ENCODE data around the gene CNTN5.

The CNTN5 gene

GRCh38 chr11:99425596-99425995, 404.8 kb downstream of the CNTN5 start:
- no peaks in the 10 kb centered on the region for H3K36me3 ChIP-seq (ENCODE audit: insufficient read depth, low read length)
- H2AFZ ChIP-seq (ENCODE audit: low read length, unreplicated experiment) = no peak overlapping the region
- H3K79me2 ChIP-seq (ENCODE audit: control insufficient read depth, insufficient read depth, low read length, unreplicated experiment) = no peaks in the 10 kb centered on the region
- no peak overlapping the region for H3K4me3 ChIP-seq (ENCODE audit: low read depth, low read length)
- H3K27me3 ChIP-seq (ENCODE audit: insufficient read depth, low read length) = no peaks in the 10 kb centered on the region
- peaks cover 18% of the 10 kb centered on the region for H3K4me1 ChIP-seq (ENCODE audit: control insufficient read depth, insufficient read depth, low read length, unreplicated experiment)
- no peak overlapping the region for H3K27ac ChIP-seq (ENCODE audit: low read depth, low read length)

GRCh38 chr11:99432677-99433076, 411.9 kb downstream of the CNTN5 start:
- no peak overlapping the region for H3K4me3 ChIP-seq (ENCODE audit: low read depth, low read length)
- H2AFZ ChIP-seq (ENCODE audit: low read length, unreplicated experiment) = no peak overlapping the region
- H3K79me2 ChIP-seq (ENCODE audit: control insufficient read depth, insufficient read depth, low read length, unreplicated experiment) = no peaks in the 10 kb centered on the region
- H3K27ac ChIP-seq (ENCODE audit: low read depth, low read length) = no peak overlapping the region
- H3K27me3 ChIP-seq (ENCODE audit: insufficient read depth, low read length) = no peaks in the 10 kb centered on the region
- no peaks in the 10 kb centered on the region for H3K36me3 ChIP-seq (ENCODE audit: insufficient read depth, low read length)
- H3K4me1 ChIP-seq (ENCODE audit: control insufficient read depth, insufficient read depth, low read length, unreplicated experiment) = no peaks in the 10 kb centered on the region

GRCh38 chr11:99443276-99443675, 422.5 kb downstream of the CNTN5 start:
- H3K4me3 ChIP-seq (ENCODE audit: low read depth, low read length) = no peak overlapping the region
- no peak overlapping the region for H3K27ac ChIP-seq (ENCODE audit: low read depth, low read length)
- no peaks in the 10 kb centered on the region for H3K36me3 ChIP-seq (ENCODE audit: insufficient read depth, low read length)
- no peaks in the 10 kb centered on the region for H3K79me2 ChIP-seq (ENCODE audit: control insufficient read depth, insufficient read depth, low read length, unreplicated experiment)
- no peaks in the 10 kb centered on the region for H3K4me1 ChIP-seq (ENCODE audit: control insufficient read depth, insufficient read depth, low read length, unreplicated experiment)
- H2AFZ ChIP-seq (ENCODE audit: low read length, unreplicated experiment) = no peak overlapping the region
- H3K27me3 ChIP-seq (ENCODE audit: insufficient read depth, low read length) = no peaks in the 10 kb centered on the region

GRCh38 chr11:99446400-99446799, 425.7 kb downstream of the CNTN5 start:
- no peak overlapping the region for H3K4me3 ChIP-seq (ENCODE audit: low read depth, low read length)
- H3K27me3 ChIP-seq (ENCODE audit: insufficient read depth, low read length) = no peaks in the 10 kb centered on the region
- no peak overlapping the region for H3K27ac ChIP-seq (ENCODE audit: low read depth, low read length)
- no peak overlapping the region for H2AFZ ChIP-seq (ENCODE audit: low read length, unreplicated experiment)
- H3K79me2 ChIP-seq (ENCODE audit: control insufficient read depth, insufficient read depth, low read length, unreplicated experiment) = no peaks in the 10 kb centered on the region
- H3K4me1 ChIP-seq (ENCODE audit: control insufficient read depth, insufficient read depth, low read length, unreplicated experiment) = no peaks in the 10 kb centered on the region
- no peaks in the 10 kb centered on the region for H3K36me3 ChIP-seq (ENCODE audit: insufficient read depth, low read length)

DNA sequence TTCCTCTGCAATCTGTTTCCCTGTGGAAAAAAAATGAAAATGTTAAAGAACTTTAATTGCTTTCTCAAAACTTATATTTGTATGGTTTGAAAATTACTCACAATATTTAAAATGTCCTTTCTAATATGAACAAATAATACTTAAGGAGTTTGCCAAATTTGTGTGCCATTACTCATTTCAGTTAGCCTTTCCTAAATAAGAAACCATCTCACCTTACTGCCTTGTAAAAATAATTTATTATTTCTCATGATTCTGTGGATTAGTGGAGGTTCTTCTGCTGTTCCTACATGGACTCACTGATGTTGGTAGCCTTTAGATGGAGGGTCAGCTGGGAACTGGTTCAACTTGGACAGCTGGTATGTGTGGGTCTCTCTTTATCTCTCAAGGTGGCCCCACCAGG, 428.6 kb downstream of the CNTN5 start:
- H3K36me3 ChIP-seq (ENCODE audit: insufficient read depth, low read length) = no peaks in the 10 kb centered on the region
- no peaks in the 10 kb centered on the region for H3K79me2 ChIP-seq (ENCODE audit: control insufficient read depth, insufficient read depth, low read length, unreplicated experiment)
- H3K27me3 ChIP-seq (ENCODE audit: insufficient read depth, low read length) = no peaks in the 10 kb centered on the region
- no peaks in the 10 kb centered on the region for H3K4me1 ChIP-seq (ENCODE audit: control insufficient read depth, insufficient read depth, low read length, unreplicated experiment)
- no peak overlapping the region for H3K27ac ChIP-seq (ENCODE audit: low read depth, low read length)
- no peak overlapping the region for H2AFZ ChIP-seq (ENCODE audit: low read length, unreplicated experiment)
- no peak overlapping the region for H3K4me3 ChIP-seq (ENCODE audit: low read depth, low read length)

GRCh38 chr11:99452075-99452474, 431.3 kb downstream of the CNTN5 start:
- no peak overlapping the region for H3K27ac ChIP-seq (ENCODE audit: low read depth, low read length)
- H3K4me1 ChIP-seq (ENCODE audit: control insufficient read depth, insufficient read depth, low read length, unreplicated experiment) = no peaks in the 10 kb centered on the region
- H3K4me3 ChIP-seq (ENCODE audit: low read depth, low read length) = no peak overlapping the region
- H2AFZ ChIP-seq (ENCODE audit: low read length, unreplicated experiment) = no peak overlapping the region
- no peaks in the 10 kb centered on the region for H3K36me3 ChIP-seq (ENCODE audit: insufficient read depth, low read length)
- H3K27me3 ChIP-seq (ENCODE audit: insufficient read depth, low read length) = no peaks in the 10 kb centered on the region
- no peaks in the 10 kb centered on the region for H3K79me2 ChIP-seq (ENCODE audit: control insufficient read depth, insufficient read depth, low read length, unreplicated experiment)

DNA sequence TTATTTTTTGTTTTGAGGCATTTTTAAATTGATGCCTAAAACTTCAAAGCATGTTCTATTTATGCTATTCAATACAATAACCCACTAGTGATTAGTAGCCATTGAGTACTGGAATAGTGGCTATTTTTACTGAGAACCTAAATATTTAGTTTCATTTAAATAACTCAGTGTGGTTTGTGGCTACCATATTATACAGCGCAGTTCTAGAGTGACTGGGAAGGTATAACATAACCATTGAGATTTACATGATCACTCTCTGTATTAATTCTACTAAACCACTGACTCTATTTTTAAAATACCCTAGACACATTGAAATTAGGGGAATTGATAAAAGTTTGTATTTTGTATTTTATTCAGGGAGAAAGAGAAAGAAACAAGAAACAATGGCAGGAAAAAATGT, 441.2 kb downstream of the CNTN5 start:
- no peaks in the 10 kb centered on the region for H3K36me3 ChIP-seq (ENCODE audit: insufficient read depth, low read length)
- H3K27ac ChIP-seq (ENCODE audit: low read depth, low read length) = no peak overlapping the region
- no peak overlapping the region for H3K4me3 ChIP-seq (ENCODE audit: low read depth, low read length)
- no peaks in the 10 kb centered on the region for H3K4me1 ChIP-seq (ENCODE audit: control insufficient read depth, insufficient read depth, low read length, unreplicated experiment)
- no peaks in the 10 kb centered on the region for H3K27me3 ChIP-seq (ENCODE audit: insufficient read depth, low read length)
- H3K79me2 ChIP-seq (ENCODE audit: control insufficient read depth, insufficient read depth, low read length, unreplicated experiment) = no peaks in the 10 kb centered on the region
- H2AFZ ChIP-seq (ENCODE audit: low read length, unreplicated experiment) = no peak overlapping the region

- H2AFZ ChIP-seq (ENCODE audit: low read length, unreplicated experiment) = no peak overlapping the region
- H3K27me3 ChIP-seq (ENCODE audit: insufficient read depth, low read length) = no peaks in the 10 kb centered on the region
- no peaks in the 10 kb centered on the region for H3K4me1 ChIP-seq (ENCODE audit: control insufficient read depth, insufficient read depth, low read length, unreplicated experiment)
- H3K27ac ChIP-seq (ENCODE audit: low read depth, low read length) = no peak overlapping the region
- no peaks in the 10 kb centered on the region for H3K36me3 ChIP-seq (ENCODE audit: insufficient read depth, low read length)
- H3K4me3 ChIP-seq (ENCODE audit: low read depth, low read length) = no peak overlapping the region
- no peaks in the 10 kb centered on the region for H3K79me2 ChIP-seq (ENCODE audit: control insufficient read depth, insufficient read depth, low read length, unreplicated experiment)
Measured at GRCh38 chr11:99464985-99465384, 444.2 kb downstream of the CNTN5 start.

DNA sequence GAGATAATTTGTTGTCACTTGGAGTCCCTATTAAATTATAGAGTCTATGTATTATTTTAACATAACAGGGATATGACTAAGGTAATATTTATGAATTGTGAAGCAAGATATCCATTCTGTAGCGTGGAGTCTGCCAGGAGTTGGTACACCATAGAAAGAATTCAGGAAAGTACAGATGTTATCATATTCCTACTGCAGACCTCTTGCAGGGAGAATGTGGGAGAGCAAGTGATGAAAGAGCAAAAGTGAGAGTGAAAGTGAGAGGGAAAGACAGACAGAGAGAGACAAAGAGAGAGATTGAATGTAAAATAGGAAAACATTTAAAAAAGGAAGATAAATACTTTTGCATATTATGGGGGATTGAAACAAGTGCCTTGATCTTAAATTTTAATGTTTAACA, 468.8 kb downstream of the CNTN5 start:
- Histone ChIP-seq H3K27ac (ENCODE audit: low read depth, low read length) (no peak overlapping the region), H3K79me2 (ENCODE audit: control insufficient read depth, insufficient read depth, low read length, unreplicated experiment) (no peaks in the 10 kb centered on the region), H3K4me1 (ENCODE audit: control insufficient read depth, insufficient read depth, low read length, unreplicated experiment) (no peaks in the 10 kb centered on the region), H3K36me3 (ENCODE audit: insufficient read depth, low read length) (no peaks in the 10 kb centered on the region), H3K4me3 (ENCODE audit: low read depth, low read length) (no peak overlapping the region), H3K27me3 (ENCODE audit: insufficient read depth, low read length) (no peaks in the 10 kb centered on the region), H2AFZ (ENCODE audit: low read length, unreplicated experiment) (peak overlapping the region; percentile 22)

DNA sequence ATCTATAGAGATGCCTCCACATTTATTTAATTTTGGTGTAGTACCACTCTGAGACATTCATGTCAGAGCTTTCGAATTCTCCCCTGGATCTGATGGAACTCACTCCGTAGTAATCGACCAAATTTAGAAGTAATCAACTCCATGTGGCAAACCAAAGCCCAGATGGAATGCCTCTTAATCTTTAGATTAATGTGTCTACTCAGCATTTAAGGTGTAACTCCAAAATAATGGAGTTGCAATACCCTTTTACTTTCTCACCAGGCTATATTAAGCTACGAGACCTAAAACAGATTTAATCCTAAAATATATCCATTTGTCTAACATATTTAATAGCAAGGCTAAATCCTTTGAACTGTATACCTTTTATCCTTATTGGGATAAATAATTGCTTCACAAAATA, 473.3 kb downstream of the CNTN5 start:
- Histone ChIP-seq H3K4me1 (ENCODE audit: control insufficient read depth, insufficient read depth, low read length, unreplicated experiment) (no peaks in the 10 kb centered on the region), H3K36me3 (ENCODE audit: insufficient read depth, low read length) (no peaks in the 10 kb centered on the region), H3K79me2 (ENCODE audit: control insufficient read depth, insufficient read depth, low read length, unreplicated experiment) (no peaks in the 10 kb centered on the region), H2AFZ (ENCODE audit: low read length, unreplicated experiment) (no peak overlapping the region), H3K27me3 (ENCODE audit: insufficient read depth, low read length) (no peaks in the 10 kb centered on the region), H3K27ac (ENCODE audit: low read depth, low read length) (no peak overlapping the region), H3K4me3 (ENCODE audit: low read depth, low read length) (no peak overlapping the region)

DNA sequence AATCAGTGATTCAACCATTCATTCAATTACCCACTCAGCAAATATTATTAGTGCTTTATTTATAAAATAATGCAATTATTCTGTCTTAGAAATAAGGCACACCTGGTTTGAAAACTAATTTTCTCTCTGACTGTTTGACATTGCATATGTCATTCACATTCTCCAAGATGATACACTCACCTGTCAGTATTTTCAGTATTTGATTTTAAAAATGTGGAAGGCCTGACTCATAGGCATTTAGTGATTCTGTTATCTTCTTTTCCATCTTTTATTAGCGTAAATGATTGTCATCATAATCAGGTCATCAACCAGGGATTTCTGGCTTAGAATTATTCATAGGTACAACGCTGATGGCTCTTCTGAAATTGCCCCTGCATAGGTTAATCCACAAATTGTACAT, 480.9 kb downstream of the CNTN5 start:
- no peak overlapping the region for H3K4me3 ChIP-seq (ENCODE audit: low read depth, low read length)

DNA sequence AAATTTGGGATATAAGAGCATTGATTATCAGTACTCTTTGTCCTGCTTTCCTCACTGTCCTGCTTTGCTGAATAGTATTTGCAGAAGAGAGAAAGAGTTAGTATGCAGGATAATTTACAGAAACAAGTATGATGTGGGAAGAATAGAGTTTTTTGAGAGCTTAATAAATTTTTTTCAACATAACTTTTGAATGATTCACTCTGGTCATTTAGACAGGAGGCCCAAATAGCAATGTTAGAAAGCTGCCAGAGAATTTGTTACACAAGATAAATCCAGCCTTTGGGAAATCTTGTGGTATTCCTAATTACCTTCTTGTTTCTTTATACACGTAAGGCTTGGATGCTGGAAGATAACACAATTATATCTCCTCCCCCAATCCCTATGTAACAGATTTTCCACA, 484.6 kb downstream of the CNTN5 start:
- H3K79me2 ChIP-seq (ENCODE audit: control insufficient read depth, insufficient read depth, low read length, unreplicated experiment) = no peaks in the 10 kb centered on the region
- peak overlapping the region; percentile 76 for H2AFZ ChIP-seq (ENCODE audit: low read length, unreplicated experiment)
- H3K27ac ChIP-seq (ENCODE audit: low read depth, low read length) = no peak overlapping the region
- no peak overlapping the region for H3K4me3 ChIP-seq (ENCODE audit: low read depth, low read length)
- H3K4me1 ChIP-seq (ENCODE audit: control insufficient read depth, insufficient read depth, low read length, unreplicated experiment) = peaks cover 16% of the 10 kb centered on the region
- no peaks in the 10 kb centered on the region for H3K36me3 ChIP-seq (ENCODE audit: insufficient read depth, low read length)
- no peaks in the 10 kb centered on the region for H3K27me3 ChIP-seq (ENCODE audit: insufficient read depth, low read length)

More for the DNA sequence above, 480.9 kb downstream of the CNTN5 start:
- Histone ChIP-seq H3K27ac (ENCODE audit: low read depth, low read length) (no peak overlapping the region), H3K4me1 (ENCODE audit: control insufficient read depth, insufficient read depth, low read length, unreplicated experiment) (peaks cover 16% of the 10 kb centered on the region), H2AFZ (ENCODE audit: low read length, unreplicated experiment) (no peak overlapping the region), H3K36me3 (ENCODE audit: insufficient read depth, low read length) (no peaks in the 10 kb centered on the region), H3K27me3 (ENCODE audit: insufficient read depth, low read length) (no peaks in the 10 kb centered on the region), H3K79me2 (ENCODE audit: control insufficient read depth, insufficient read depth, low read length, unreplicated experiment) (no peaks in the 10 kb centered on the region)

All from ACC112 (cell line).